HuH-7.5 (cell line): ENCODE data around the gene CPM.

Experiments
- DNase-seq: peaks from one replicate; pipeline ENCODE4 v3.0.0; 2011; ENCODE audit warnings: low spot score

Gene CPM

GRCh38 chr12:68932961-68933893 is at the start of gene CPM:
Gene CPM, minus strand, starts transcription at chr12:68933171. Its CDS starts 334 bp downstream, at chr12:68932837.
- DNase-seq = peak; percentile 88

GRCh38 chr12:68981516-68981915 is 48.5 kb upstream of the CPM start:
- DNase-seq = no peak

- no peak for DNase-seq
These were observed 47.7 kb upstream of the CPM start for GRCh38 chr12:68980476-68981212.

GRCh38 chr12:68978678-68979077 is 45.7 kb upstream of the CPM start:
- no peak for DNase-seq

GRCh38 chr12:68977909-68978610 is 45.1 kb upstream of the CPM start:
- no peak for DNase-seq

GRCh38 chr12:68977335-68977734 is 44.4 kb upstream of the CPM start:
- DNase-seq = no peak

GRCh38 chr12:68976395-68976841 is 43.4 kb upstream of the CPM start:
- peak; percentile 35 for DNase-seq

- DNase-seq = no peak
These were observed 42.8 kb upstream of the CPM start for GRCh38 chr12:68975811-68976210.

GRCh38 chr12:68972595-68972994 is 39.6 kb upstream of the CPM start:
- DNase-seq = no peak

- DNase-seq = no peak
These were observed 38.4 kb upstream of the CPM start for GRCh38 chr12:68971404-68971803.

- no peak for DNase-seq
These were observed 38.0 kb upstream of the CPM start for GRCh38 chr12:68970951-68971350.

- DNase-seq = no peak
These were observed 37.3 kb upstream of the CPM start for GRCh38 chr12:68970306-68970705.

- DNase-seq = no peak
These were observed 34.1 kb upstream of the CPM start for GRCh38 chr12:68967046-68967445.

GRCh38 chr12:68963856-68964745 is 31.1 kb upstream of the CPM start:
- DNase-seq = no peak

- no peak for DNase-seq
These were observed 30.2 kb upstream of the CPM start for GRCh38 chr12:68962877-68963855.

GRCh38 chr12:68959891-68960464 is 27.0 kb upstream of the CPM start:
- DNase-seq = no peak

GRCh38 chr12:68959143-68959858 is 26.3 kb upstream of the CPM start:
- DNase-seq = no peak

GRCh38 chr12:68958322-68958721 is 25.4 kb upstream of the CPM start:
- DNase-seq = no peak

- DNase-seq = no peak
These were observed 24.3 kb upstream of the CPM start for GRCh38 chr12:68957273-68957672.
